HG02678 (cell line): Measurements from ENCODE around the gene HEPH.
"Not testable (repeated sequence)": the region's sequence is repeated elsewhere in the genome, so short reads cannot be mapped to it uniquely, and the experiment has no call there.

Experiments
- ATAC-seq: cut with Tn5 transposase; IDR thresholded peaks from one replicate; pipeline ENCODE4 v1.9.1; 2021; ENCODE audit warnings: mild to moderate bottlenecking, moderate library complexity; ENCODE audit not compliant: unreplicated experiment

The HEPH gene

DNA sequence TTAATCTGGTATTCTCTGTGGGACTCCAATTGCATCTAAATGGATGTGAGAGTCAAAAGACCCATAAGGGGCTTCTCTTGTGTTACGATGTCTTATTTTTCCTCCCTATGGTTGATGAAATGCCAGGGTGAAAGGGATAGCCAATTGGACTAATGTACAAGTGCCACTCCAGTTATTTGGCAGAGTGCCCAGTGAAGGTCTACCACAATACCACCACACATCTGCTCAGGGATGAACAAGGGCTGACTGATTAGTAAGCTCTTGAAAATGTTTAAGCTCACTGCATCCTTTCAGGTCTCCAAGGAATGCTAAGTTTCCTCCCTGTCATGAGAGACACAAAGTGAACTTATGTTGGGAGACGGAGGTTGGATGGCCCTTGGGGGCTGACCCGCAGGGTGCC, 57.8 kb downstream of the HEPH start:
- no peak for ATAC-seq

GRCh38 chrX:66232296-66232695, 68.2 kb downstream of the HEPH start:
- no peak for ATAC-seq

- ATAC-seq: no peak
These were observed 69.2 kb downstream of the HEPH start for GRCh38 chrX:66233209-66233608.

- not testable (repeated sequence) for ATAC-seq
These were observed 69.9 kb downstream of the HEPH start for GRCh38 chrX:66233904-66234303.

GRCh38 chrX:66255359-66255967, 91.4 kb downstream of the HEPH start:
- no peak for ATAC-seq

DNA sequence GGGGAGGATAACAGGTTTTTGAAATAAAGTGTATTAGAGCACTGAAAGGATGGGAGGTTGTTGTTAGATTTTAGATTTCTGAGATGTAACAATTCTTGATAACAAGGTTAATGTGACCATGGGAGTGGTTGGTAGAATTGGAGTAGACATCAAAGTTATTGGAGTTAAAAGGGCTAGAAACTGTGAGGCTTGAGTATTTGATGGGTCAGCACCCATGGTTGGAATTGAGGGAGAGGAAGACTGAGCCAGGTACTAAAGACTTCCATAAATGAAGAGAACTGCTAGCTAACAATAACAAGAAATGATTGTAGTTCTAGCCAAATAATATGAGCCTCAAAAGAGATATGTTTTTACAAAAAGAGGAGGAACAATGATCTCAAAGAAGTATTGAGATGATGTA, 98.8 kb downstream of the HEPH start:
- no peak for ATAC-seq
